Epithelial cell of proximal tubule (primary cell): Measurements from ENCODE around the gene QARS1. TPM values are rescaled to one million over a fixed set of nuclear protein-coding genes. Genes with fewer than 3 reads are reported as not detected.

Experiments
- DNase-seq: peaks from one replicate; pipeline ENCODE4 v3.0.0-alpha.2; 2011; ENCODE audit warnings: low read depth
- H3K4me3 ChIP-seq: 2 replicates; pipeline ENCODE4 v1.5.1; 2011; ENCODE audit warnings: low read depth, mild to moderate bottlenecking, low read length
- total RNA-seq: library from RNA; depleted of rRNA; stranded (reverse); fragments of >200 nt; gene quantifications from 2 replicates; pipeline ENCODE4 v1.2.3, GENCODE V29; 2015
- TF ChIP-seq, protein P1 (sequence below): conservative IDR thresholded peaks from 2 replicates; pipeline ENCODE4 v1.5.1; 2012; ENCODE audit warnings: low read depth, mild to moderate bottlenecking, low read length

Gene QARS1
- total RNA-seq, 1 donor from 2014 or later, result 306 TPM

DNA sequence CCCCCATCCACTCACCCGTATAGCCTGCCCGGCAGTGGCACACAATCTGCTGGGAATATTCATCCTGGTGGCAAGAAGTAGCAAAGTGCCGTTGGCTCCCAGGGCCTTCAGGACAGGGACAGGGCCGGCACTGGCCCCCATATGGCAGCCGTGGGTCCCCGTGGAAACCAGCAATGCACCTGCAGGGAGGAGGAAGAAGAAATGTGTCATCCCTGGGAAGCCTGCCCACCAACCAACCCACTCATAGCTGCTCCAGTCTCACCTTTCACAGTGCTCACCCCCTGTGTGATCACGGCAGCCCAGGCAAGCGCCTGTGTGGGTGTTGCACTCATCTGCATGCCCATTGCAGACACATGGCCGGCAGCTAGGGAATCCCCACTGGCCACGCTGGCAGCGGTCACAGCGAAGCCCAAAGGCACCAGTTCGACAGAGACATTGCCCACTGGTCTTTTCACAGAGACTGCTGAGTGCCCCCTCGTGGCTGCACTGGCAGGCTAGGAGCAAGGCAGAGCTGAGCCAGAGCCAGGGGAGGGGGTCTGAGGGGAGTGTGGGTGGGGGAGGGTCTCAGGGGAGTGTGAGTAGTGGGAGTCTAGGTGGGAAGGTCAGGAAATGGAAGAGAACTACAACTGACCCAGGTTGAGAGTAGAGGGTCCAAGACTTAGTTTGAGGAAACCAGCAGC lies 20.6 kb upstream of the QARS1 start:
- no peak for DNase-seq
- H3K4me3 ChIP-seq, result no peak overlapping the region
- TF ChIP-seq, protein P1, sequence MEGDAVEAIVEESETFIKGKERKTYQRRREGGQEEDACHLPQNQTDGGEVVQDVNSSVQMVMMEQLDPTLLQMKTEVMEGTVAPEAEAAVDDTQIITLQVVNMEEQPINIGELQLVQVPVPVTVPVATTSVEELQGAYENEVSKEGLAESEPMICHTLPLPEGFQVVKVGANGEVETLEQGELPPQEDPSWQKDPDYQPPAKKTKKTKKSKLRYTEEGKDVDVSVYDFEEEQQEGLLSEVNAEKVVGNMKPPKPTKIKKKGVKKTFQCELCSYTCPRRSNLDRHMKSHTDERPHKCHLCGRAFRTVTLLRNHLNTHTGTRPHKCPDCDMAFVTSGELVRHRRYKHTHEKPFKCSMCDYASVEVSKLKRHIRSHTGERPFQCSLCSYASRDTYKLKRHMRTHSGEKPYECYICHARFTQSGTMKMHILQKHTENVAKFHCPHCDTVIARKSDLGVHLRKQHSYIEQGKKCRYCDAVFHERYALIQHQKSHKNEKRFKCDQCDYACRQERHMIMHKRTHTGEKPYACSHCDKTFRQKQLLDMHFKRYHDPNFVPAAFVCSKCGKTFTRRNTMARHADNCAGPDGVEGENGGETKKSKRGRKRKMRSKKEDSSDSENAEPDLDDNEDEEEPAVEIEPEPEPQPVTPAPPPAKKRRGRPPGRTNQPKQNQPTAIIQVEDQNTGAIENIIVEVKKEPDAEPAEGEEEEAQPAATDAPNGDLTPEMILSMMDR, result no peak

GRCh38 chr3:49124203-49124602 lies 19.6 kb upstream of the QARS1 start:
- no peak overlapping the region for H3K4me3 ChIP-seq
- TF ChIP-seq, protein P1, result no peak
- no peak for DNase-seq

- no peak overlapping the region for H3K4me3 ChIP-seq
- TF ChIP-seq, protein P1, result no peak
- no peak for DNase-seq
These were observed 19.1 kb upstream of the QARS1 start for GRCh38 chr3:49123687-49124086.

DNA sequence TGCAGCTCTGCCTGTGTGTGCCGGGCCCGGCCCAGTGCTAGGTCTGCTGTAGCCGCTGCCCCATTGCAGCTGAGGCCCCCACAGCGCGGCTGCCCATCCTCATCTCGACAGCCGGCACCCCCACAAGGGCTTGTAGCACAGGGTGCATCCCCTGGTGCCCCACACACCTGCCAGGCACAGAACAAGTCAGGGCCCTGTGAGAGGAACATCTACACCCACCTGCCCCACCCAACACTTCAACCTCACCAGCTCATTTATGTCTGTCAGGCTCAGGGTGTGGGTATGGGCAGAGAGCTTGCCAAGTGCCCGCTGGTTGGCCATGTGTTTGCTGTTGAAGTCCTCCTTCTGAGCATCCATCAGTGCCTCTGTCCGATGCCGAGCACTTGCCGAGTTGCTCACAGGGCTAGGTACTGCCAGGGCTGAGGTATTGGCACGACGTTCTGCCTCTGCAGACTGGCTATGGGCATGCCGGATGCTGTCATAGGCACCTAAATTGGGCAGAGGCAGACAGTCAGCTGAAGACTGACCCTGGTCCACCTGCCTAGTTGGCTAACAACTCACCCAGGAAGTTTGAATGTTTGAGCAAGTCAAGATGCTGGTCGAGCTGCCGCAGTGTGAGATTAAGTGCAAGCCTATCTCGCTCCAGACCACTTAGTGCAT lies 18.5 kb upstream of the QARS1 start:
- TF ChIP-seq, protein P1, result no peak
- DNase-seq, result no peak

GRCh38 chr3:49122451-49122850 lies 17.9 kb upstream of the QARS1 start:
- TF ChIP-seq, protein P1, result no peak
- DNase-seq, result no peak

More for the DNA sequence above, 18.5 kb upstream of the QARS1 start:
- H3K4me3 ChIP-seq, result no peak overlapping the region

DNA sequence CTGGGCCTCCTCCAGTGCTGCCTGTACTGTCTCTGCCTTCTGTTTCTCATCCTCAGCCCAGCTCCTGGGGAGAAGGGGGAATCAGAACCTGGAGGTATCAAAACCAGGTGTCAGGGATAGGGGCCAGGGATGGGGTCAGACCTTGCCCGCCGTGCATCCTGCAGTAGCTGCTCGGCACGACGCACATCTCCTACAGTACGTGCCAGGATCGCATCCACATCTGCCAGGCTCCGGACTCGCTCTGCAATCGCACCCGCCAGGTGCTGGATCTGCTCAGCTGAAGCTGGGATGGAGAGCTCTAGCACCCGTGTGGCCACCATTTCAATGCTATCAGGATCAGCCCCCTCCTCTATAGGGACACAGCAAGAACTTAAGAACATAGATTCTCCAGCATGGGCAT lies 17.5 kb upstream of the QARS1 start:
- TF ChIP-seq, protein P1, result no peak
- no peak overlapping the region for H3K4me3 ChIP-seq
- no peak for DNase-seq

More at GRCh38 chr3:49122451-49122850, 17.9 kb upstream of the QARS1 start:
- no peak overlapping the region for H3K4me3 ChIP-seq
